NCI-H526 (cell line): ENCODE measurements around the gene TMOD3.
"Not testable (repeated sequence)": the region's sequence is repeated elsewhere in the genome, so short reads cannot be mapped to it uniquely, and the experiment has no call there.

Experiments used
- DNase-seq, 2 experiments: peaks; one replicate each; lab custom pipeline; 2025; lab: John Stamatoyannopoulos, UW

Gene TMOD3

GRCh38 chr15:51864408-51865056 is 35.1 kb downstream of the TMOD3 start:
- peak in 1 of 2 experiments; percentile 26 for DNase-seq

- DNase-seq = no peak
Observed at GRCh38 chr15:51865317-51865716, 35.9 kb downstream of the TMOD3 start.

GRCh38 chr15:51866161-51866560 is 36.7 kb downstream of the TMOD3 start:
- DNase-seq = no peak

GRCh38 chr15:51866751-51867150 is 37.3 kb downstream of the TMOD3 start:
- no peak for DNase-seq

GRCh38 chr15:51869060-51869421 is 39.6 kb downstream of the TMOD3 start:
- no peak for DNase-seq

GRCh38 chr15:51870774-51871173 is 41.3 kb downstream of the TMOD3 start:
- no peak for DNase-seq

- DNase-seq = peak; percentile 80 to 87
Observed at GRCh38 chr15:51874751-51875644, 45.5 kb downstream of the TMOD3 start.

GRCh38 chr15:51876169-51876568 is 46.7 kb downstream of the TMOD3 start:
- no peak for DNase-seq

- no peak for DNase-seq
Observed at GRCh38 chr15:51878446-51879386, 49.3 kb downstream of the TMOD3 start.

- no peak for DNase-seq
Observed at GRCh38 chr15:51879555-51879954, 50.1 kb downstream of the TMOD3 start.

GRCh38 chr15:51883271-51883837 is 53.9 kb downstream of the TMOD3 start:
- peak in 1 of 2 experiments; percentile 29 for DNase-seq

- no peak for DNase-seq
Observed at GRCh38 chr15:51884041-51884440, 54.6 kb downstream of the TMOD3 start.

GRCh38 chr15:51884517-51885236 is 55.2 kb downstream of the TMOD3 start:
- no peak for DNase-seq

GRCh38 chr15:51885758-51886157 is 56.3 kb downstream of the TMOD3 start:
- not testable (repeated sequence) for DNase-seq

- no peak for DNase-seq
Observed at GRCh38 chr15:51887887-51888592, 58.6 kb downstream of the TMOD3 start.

GRCh38 chr15:51888593-51889195 is 59.2 kb downstream of the TMOD3 start:
- peak in 1 of 2 experiments; percentile 34 for DNase-seq

- DNase-seq = no peak
Observed at GRCh38 chr15:51889486-51889885, 60.0 kb downstream of the TMOD3 start.

GRCh38 chr15:51904421-51904820 is 75.0 kb downstream of the TMOD3 start:
- no peak for DNase-seq

- no peak for DNase-seq
Observed at GRCh38 chr15:51904931-51905330, 75.5 kb downstream of the TMOD3 start.
